A172 (cell line): Measurements from ENCODE around the gene MCIDAS. TPM values are rescaled to one million over a fixed set of nuclear protein-coding genes. Genes with fewer than 3 reads are reported as not detected.
A peak's percentile ranks its signal among the peaks of the same experiment; 100 is the strongest.

Source experiments
- DNase-seq: peaks from one replicate; pipeline ENCODE4 v3.0.0-alpha.2; 2015; ENCODE audit warnings: low spot score
- total RNA-seq: library from RNA; depleted of rRNA; stranded (reverse); fragments of >200 nt; shearing (Covaris generic); gene quantifications from 2 replicates; pipeline ENCODE4 v1.2.3, GENCODE V29; 2014; rRNA removed

Gene MCIDAS
- 0.48 and 1.3 TPM in 2 replicates for total RNA-seq

DNA sequence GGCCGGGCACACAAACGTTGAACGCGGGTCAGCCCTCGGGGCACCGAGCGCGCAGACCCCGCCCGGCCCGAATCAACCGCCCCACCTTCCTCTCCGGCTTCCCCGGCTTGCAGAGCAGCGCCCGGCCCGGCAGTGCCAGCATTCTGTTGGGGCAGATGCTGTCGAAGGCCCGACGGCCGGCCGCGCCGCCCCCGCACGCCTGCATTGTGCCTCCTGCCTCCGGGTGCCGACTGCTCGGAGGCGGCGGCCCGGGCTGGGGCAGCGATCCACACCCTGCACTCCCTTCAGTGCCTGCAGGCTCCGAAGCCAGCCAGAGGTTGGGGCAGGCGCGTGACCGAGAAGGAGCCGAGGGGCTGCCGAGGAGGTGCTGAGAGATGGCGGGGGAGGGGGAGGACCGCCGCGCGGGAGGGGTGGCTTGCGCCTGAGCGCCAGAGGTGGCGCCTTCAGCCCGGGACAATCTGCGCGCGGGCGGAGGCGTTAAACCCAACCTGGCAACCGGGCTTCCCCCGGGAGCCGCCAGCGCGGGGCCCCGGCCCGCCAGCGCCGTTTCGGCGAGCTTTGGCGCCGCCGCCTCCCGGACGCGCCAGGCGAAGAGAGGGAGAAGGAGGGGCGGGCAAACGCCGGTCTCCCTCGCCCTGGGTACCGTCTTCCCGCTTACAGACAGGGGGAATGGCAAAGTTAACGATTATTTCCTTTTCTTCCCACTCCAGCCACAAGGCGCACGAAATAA is at the start of gene MCIDAS:
Gene MCIDAS, minus strand, starts transcription at position 382 of the 730 bp plus-strand sequence. Its CDS starts 177 bp downstream, at position 205.
- peak; percentile 57 for DNase-seq

DNA sequence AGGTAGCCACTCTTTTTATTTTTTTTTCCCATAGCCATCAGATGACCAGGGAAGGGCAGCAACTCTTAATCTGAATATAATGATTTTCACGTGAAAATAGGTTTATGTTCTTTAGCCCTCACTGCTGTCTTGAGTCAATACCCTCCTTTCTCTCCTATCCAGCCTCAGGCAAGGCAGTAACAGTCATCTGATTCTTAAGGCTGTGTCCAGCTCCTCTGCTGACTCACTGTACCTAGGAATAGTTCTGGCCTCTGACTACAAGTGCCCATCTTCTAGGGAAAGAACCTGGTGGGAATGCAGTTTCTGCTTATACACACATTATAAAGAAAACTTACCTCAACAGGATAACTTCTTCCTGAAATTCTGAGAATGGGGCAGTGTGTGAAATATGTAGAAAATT is 49.7 kb upstream of the MCIDAS start:
- DNase-seq: no peak

DNA sequence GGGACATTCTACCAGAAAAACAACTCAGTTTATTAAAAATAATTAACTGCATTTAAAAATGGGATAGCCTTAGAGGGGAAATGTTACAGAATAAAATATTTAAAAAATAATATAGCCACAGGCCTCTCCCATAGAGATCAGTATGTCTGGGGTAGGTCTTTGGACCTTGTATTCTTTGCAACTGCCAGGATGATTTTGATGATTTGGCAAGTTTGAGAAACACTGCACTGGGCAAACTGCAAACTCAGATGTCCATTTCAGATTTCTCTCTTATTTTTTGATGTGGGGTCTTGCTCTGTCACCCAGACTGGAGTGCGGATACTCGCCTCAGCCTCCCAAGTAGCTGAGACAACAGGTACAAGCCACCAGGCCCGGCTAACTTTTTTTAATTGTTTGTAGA is 31.2 kb upstream of the MCIDAS start:
- no peak for DNase-seq

DNA sequence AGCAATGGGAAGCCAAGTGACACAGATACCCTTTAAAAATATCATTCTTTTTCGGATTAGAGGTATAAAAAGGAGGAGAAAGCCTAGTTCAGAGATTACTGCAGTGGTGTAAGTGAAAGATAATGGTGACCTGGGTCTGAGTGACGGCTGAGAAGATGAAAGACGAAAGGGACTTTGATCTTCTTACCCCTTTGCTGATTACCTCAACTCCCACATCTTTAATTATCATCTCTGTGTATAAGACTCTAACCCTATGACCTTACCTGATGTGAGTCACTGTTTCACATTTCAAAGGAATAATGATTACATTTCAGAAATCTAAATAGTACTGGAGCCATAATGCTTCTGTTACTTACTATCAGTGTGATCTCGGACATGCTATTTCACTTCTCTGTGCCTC is 27.7 kb upstream of the MCIDAS start:
- no peak for DNase-seq

DNA sequence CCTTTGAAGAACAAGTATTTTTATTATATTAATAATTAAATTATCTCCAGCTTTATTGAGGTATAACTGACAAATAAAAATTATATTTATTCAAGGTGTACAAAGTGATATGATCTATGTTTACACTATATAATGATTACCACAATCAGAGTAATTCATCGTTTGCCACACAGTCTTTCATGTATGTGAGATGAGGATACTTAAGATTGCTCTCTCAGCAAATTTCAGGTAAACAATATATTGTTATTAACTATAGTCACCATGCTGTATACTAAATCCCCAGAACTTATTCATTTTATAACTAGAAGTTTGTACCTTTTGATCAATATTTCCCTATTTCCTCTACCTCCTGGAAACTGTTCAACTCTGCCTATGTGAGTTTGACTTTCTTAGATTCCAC is 22.9 kb upstream of the MCIDAS start:
- no peak for DNase-seq

DNA sequence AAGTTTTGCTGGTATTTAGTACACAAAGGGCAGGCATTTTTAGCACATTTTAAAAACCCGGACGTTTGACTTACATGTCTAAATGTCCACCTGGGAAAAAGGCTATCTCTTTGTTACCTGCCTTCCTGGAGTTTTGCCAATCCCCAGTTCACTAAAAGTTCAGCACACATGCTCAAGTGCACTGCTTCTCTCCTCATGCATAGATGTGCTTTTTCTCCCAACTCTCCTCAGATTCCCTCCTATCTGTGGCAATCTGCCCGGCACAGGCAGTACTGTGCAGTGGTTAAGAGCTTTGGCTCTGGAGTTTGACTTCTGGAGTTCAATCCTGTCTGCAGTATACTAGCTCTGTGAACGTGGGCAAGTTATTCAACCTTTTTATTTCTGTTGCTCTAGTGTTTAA is 14.6 kb upstream of the MCIDAS start:
- DNase-seq: no peak

DNA sequence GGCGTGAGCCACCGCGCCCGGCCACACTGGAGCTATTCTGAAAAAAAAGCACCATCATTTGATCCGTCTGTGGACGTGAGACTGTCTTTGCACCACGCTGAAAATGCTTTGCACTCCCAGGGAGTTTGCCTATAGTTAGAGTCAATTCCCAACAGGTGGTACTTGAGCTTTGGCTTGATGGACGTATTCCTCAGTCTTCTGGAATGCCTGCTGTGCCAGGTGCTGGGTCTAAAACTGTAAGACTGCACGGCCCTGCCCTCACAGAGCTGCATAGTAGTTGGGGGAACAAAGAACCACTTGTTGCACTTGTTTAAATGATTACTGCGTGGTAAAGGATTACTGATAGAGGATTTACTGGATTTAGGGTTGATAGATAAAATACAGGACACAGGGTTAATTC is 9.7 kb upstream of the MCIDAS start:
- DNase-seq: no peak

DNA sequence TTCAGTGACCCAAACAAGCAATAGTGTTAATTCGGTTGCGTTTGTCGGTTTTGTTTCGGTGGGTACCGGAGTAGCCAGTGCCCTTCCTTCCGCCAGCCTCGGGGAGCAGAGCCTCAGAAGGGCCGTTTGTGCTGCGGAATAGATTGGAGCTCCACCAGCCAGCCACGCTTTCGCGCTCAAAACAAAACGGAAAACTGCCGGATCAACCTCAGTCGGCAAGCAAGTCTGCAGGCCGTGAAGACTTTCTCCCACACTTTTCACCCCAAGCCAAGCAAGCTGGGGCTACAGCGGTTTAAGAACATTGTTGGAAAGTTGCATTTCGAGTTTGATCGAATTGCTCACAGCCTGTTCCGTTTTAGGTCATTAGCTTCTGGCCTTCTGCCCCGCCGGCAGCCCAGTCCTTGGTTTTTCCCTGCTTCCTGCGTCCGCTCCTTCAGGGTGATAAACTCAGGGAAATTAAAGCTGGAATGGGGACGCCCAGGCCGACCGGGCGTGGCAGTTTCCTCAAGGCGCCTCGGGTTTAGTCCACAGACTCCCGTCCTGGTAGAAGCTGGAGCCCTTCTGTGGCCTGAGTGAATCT is 7.1 kb upstream of the MCIDAS start:
- DNase-seq: peak; percentile 53

DNA sequence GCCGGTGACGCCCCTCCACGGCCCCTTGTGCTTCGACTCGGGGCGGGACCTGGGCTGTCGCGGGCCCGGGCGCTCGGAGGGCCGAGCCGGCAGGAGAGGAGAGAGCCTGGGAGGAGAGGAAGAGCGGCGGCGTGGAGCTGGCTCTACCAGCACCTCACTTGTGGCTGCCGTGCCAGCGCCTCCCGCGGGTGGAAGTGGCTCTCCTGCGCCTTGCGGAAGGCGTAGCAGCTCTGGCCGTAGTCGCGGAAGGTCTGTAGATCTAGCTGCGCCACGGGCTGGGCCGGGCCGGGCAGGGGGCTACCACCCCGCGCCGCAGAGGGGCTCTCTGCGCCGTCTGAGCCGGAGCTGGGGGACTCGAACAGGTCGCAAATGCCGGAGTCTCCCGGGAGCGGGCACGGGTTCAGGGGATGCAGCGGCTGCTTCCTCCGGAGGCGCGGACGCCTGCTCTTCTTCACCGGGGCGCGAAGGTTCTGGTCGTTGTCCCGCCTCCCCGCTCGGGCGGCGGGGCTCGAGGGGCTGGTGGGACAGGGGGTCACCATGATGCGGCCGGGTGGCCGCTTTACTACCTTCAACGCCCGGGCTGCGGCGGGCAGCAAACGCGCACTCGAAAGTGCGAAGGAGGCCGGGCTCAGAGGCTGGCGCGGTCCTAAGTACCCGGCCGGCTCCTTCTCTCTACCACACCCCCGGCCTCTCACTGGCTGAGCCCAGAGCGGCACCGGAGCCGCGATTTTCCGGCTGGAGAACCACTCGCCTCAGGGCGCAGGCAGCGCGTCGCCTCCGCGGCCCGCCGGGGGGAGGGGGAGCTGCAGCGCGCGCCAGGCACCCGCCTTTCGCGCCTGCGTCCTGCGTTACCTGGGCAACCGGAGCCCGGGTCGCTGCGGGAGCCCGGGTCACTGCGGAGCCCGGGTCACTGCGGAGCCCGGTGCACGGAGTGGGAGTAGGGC is 6.1 kb upstream of the MCIDAS start, which contains the start of gene CCNO:
Gene CCNO, minus strand, starts transcription at position 624 of the 944 bp plus-strand sequence. Its CDS starts 85 bp downstream, at position 539.
- DNase-seq: peak; percentile 69

DNA sequence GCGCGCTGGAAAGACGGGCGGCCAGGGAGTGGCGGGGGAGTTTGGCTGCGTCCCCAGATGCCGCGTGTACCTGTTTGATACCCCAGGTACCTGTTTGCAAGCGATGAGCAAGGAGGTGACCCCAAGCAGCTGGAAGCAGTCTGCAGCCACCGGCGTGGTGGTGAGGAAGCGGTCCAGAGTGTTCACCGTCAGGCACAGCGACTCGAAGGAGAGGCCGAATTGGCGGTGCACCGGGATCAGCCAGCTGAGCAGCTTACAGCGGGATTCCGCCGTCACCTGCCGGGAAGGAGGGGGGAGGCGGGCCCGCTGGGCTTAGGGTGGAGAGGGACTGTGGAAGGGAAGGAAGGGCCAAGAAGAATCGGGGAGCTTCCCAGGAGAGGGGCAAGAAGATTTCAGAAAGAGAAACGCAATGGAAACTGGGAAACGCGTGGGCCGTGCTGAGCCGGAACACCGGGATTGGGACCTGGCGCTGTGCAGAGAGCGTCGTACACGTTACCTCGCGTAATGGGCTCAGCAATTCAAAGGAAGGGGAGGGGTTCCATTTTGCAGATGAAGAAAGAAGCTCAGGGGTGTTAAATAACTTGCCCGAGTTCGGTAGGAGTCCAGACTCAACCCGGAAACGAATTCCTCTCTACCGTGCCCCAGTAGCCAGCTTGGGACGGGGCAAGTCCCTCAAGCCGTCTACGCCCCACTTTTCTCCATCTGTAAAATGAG is 5.3 kb upstream of the MCIDAS start:
- peak; percentile 16 for DNase-seq

DNA sequence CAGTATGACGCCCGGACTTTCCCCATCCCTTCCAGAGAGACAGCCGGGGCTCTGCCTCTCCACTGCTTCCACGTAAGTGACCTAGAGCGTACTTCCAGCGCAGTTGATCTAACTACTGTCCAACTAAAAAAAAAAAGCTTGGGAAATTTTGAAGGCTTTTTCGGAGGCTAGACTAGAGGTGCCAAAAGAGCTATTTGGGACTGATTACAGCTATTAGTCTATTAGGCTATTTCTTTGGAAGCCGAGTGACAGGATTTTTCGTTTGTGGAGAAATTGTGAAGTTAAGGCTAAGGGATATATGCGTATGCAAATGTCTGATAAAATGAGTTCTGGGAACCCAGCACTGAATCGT is 4.8 kb upstream of the MCIDAS start:
- no peak for DNase-seq

DNA sequence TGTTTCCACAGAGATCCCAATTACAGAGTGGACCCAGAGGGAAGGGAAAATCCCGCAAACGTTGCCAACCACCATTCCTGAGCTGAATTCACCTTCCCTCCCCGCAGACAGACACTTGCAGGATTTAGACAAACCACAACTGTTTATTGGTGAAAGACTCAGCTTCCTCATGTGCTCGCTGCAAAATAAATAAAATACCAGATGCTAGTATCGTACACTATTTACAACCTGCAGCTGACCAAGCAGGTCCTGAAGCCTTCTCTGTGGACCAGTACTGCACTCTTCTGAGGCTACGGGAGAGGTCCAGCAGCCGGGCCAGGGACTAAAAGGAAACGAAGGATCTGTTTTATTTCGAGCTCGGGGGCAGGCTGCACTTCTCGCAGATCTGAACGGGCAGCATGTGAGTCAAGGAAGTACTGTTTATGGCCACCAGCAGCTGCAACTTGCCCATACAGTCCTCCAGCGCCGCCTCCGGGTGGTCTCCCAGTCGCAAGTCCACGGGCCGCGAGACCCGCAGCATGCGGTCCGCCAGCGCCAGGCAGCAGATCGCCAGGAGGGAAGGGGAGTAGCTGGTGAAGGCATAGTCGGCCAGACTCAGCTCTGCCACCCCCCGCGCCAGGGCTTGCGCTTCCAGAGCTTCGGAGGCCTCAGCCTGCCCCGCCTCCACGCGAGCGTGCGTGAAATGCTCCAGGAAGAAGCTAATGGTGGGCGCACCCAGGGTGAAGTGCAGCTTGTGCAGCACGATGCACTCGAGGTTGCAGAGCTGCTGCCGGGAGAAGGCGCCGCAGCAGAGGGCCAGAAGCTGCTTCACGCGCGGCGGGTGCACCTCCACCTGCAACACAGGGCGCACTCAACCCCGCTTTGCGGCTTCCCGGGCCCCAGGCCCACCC is 4.2 kb upstream of the MCIDAS start:
- no peak for DNase-seq

DNA sequence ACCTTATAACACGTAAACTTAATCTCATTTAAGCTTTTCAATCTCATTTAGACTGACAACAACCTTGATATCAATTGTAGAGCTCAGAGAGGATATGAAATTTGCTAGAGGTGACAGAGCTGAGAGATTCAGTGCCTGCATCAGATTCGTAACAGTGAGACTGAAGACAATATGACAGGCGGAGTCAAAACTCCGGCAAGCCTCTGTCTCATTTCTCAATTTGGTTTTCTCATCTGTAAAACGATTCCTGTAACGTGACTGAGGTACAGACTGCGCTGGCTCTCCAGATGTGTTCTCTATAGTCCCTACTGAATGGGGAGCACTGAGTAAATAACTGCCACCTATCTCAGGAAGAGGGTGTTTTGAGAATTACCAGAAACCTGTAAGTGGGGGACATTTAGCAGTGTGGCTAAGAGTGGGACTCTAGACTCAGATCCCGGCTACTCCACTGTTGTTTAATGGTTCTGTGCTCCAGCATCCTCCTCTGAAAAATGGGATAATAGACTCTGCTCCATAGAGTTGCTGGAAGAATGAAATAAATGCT is 3.0 kb upstream of the MCIDAS start:
- no peak for DNase-seq

DNA sequence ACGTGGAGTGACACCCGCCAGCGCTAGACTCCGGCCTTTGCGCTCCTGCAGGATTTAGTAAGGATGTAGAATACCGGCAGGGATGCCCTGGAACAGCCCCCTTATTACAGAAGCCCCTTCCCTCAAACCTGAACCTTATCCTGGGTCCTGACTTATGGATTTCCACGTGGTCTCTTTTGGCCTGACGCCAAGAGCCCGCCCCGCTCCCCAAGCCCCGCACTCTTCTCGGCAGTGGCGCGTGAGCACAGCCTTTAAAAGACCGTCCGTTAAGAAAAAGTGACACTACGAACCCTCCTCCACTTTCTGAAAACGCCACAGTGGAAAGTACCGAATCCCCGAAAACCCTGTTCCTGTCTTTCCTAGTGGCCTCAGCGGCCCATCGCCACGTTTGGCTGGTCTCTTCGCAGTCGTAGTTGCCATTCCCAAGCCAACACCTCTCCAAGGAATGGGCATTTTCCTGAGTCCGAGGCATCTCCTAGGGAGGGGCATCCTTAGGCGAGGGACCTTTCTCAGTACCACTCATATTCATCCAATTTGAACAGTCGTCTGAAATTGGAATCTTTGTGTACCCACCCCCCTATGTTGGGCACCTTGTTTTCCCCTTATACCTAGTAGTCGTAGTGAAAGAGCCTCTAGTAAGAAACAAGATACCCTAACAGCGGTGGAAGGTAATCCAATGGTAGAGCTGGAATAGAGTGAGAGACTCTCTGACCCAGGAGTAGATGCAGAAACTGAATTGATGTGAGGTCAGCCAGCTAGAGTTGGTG is 732 bp upstream of the MCIDAS start:
- DNase-seq: no peak

DNA sequence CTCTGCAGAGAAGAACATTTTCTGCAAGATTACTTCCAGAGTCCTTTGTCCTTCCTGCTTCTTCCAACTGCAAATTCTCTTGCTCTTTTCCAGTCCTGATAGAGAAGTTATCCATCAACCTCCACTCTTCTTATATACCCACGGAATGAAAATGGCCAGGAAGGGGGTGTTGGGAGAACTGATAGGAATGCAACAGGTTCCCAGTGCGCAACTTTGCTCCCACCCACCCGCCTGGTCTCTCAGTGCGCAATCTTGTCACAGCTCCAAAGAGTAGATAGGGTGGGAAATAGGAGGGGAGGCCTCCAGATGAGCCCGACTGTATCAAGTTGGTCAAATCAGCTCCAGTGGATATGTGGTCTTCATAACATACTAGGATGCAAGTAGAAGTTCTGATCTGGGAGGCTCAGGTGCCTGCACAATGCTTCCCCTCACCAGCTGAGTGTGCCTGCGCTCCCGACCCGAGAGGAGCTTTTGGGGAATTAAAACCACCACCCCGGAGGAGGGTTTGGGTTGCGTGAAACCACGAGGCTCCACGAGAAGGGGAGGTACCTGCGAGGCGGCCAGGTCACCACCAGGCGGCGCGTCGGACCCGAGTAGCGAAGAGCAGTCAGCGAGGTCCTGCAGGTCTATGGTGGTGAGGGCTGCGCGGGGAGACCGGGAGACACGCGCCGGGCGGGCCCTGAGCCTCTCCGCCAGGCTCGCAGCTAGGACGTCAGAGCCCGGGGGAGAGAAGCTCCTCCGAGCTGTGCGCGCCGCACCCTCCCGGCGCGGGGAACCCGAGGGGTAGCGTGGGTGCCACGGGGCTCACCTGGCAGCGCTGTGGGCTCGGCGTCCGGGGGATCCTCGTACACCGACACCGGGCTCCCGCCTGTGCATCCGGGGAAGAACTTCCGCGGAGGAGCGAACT is 835 bp downstream of the MCIDAS start:
- peak; percentile 74 for DNase-seq

DNA sequence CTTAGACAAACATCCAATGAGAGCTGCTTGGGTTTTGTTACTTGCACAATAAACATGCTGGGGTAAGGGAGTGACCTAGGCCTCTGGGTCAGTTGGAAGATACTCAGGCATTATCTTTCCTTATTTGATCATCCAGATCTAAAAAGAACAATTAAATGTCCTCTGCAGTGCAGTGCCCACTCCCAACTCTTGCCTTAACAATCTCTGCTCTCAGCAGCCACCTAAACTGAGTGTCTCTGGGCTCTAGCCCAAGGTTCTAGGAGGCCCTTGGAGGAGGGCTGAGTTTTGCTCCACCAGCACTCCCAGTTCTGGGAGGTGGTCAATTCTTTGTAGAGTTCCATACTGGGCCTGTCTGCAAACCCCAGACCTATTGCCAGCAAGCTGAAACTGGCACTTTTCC is 1.8 kb downstream of the MCIDAS start:
- no peak for DNase-seq

DNA sequence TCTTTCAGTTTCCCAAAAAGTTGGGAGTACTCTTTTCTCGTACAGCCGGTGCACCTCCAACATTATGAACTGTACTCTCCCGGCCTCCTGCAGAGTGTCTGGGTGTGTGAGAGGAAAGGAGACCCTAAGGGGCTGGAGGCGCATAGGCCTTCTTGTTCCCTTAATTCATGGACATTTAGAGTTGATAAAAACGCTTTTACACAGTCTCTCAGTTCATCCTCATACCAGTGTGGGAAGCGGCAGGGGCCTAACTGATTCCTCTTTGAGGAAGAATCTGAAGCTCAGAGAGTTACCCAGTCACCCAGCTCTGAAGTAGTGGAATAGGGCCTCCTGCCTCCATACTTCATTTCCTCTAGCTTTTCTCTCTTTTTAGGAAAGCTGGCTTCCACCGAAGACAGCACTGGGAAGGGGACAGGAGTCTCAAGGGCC is 3.3 kb downstream of the MCIDAS start:
- no peak for DNase-seq

DNA sequence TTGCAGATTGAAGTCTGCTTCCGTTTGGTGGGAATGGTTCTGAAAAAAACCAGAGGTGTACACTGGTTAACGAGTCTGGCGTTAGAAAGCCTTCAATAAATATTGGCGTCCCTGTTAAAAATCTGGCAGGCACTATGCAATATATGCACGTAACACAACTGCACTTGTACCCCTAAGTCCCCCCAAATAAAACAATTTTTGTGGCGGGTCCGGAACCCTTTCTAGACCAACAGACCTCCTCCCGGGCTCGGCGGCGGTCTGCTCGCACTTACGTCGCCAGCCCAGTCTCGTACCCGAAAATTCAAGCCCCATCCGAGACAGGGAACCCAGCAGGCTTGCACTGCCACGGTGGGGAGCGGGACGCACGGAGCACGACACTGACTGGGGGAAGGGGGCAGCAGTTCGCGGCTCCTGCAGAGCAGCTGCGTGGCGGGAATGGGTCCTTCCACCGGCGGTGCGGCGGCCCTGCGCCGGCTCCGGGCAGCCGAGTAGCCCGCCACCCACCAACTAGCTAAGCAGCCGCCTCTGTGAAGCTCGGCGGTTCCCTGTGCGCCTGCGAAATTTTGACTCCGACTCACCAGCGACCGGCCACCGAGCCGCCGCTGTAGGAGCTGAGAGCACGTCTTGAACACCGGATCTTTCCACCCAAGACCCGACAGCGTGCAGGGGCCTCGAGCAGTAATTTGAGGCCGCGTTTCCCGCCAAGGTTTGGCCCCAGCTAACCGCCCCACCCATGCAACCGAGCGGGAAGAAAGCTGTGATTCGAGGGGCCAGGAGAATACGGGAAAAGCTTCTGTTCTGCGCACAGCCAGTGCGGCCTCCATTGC is 3.9 kb downstream of the MCIDAS start:
- no peak for DNase-seq
